HG03045 (cell line): Measurements from ENCODE around the gene GPSM3.
"Not testable (repeated sequence)": the region's sequence is repeated elsewhere in the genome, so short reads cannot be mapped to it uniquely, and the experiment has no call there.

Experiments used
- ATAC-seq: cut with Tn5 transposase; IDR thresholded peaks from one replicate; pipeline ENCODE4 v1.9.1; 2021; ENCODE audit warnings: mild to moderate bottlenecking, moderate library complexity; ENCODE audit not compliant: unreplicated experiment

Gene GPSM3, protein sequence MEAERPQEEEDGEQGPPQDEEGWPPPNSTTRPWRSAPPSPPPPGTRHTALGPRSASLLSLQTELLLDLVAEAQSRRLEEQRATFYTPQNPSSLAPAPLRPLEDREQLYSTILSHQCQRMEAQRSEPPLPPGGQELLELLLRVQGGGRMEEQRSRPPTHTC

GRCh38 chr6:32192608-32193039 lies at the start of gene GPSM3:
Gene GPSM3, minus strand, starts transcription at chr6:32192643. Its CDS starts 130 bp downstream, at chr6:32192513.
- no peak for ATAC-seq

DNA sequence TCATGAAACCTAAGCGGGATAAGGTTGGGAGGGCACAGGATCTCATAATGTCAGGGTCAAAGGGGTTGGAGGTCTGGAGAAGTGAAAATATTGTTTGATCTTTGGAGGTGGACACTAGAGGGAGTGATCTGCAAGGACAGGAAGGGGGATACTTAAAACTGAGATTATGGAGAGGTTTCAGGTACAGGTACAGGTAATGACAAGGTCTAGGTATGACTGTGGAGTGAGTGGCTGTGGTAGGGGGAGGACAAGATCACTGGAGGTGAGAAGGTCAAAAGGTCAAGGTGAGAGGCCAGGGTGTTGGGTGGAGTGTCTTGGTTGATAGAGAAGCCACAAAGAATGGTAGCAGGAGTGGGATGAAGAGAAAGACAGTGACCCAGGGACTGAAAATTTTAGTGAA lies 48.2 kb upstream of the GPSM3 start:
- ATAC-seq, result no peak

DNA sequence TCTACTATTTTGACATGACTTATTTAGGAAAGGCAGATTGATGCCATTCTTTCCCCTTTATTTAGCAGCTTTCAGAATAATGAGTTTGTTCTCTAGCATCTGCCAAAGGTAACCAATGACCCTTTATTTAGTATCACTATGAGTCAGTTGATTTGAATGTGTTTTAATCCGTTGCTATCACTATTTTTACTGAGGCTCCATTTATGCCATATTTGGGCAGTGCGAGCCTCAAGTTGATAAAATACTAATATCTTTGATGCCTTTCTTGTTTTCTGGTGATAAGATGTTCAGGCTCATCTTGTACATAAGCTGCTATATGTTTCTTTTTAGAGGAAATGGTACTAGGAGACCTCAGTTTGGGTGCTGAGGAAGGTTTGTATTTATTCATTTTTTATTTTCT lies 47.0 kb upstream of the GPSM3 start:
- no peak for ATAC-seq

GRCh38 chr6:32234934-32235333 lies 42.5 kb upstream of the GPSM3 start:
- no peak for ATAC-seq

- no peak for ATAC-seq
These were observed 34.0 kb upstream of the GPSM3 start for GRCh38 chr6:32226434-32226833.

DNA sequence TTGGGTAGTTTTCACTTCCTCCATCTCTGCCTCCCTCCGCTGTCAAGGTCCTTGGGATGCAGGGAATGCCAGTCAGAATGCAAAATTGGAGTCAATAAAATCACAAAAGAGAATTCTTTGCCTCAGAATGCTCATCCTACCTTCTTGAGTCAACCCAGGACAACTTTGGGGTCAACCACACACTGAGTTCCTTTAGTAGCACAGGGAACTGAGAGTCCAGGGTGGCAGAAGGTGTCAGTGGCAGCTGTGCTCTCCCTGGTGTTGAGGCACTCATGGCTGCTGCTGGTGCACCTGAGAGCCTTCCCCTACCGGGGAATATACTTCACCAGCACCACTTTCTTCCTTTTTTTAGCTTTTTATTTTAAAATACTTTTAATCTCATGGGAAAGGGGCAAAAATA lies 32.3 kb upstream of the GPSM3 start:
- no peak for ATAC-seq

- ATAC-seq, result no peak
These were observed 31.1 kb upstream of the GPSM3 start, which contains the start of gene NOTCH4 for GRCh38 chr6:32223258-32224235. Gene NOTCH4, minus strand, starts transcription at chr6:32224067. Its CDS starts 139 bp downstream, at chr6:32223928.

GRCh38 chr6:32222333-32223230 lies 30.1 kb upstream of the GPSM3 start:
- no peak for ATAC-seq

DNA sequence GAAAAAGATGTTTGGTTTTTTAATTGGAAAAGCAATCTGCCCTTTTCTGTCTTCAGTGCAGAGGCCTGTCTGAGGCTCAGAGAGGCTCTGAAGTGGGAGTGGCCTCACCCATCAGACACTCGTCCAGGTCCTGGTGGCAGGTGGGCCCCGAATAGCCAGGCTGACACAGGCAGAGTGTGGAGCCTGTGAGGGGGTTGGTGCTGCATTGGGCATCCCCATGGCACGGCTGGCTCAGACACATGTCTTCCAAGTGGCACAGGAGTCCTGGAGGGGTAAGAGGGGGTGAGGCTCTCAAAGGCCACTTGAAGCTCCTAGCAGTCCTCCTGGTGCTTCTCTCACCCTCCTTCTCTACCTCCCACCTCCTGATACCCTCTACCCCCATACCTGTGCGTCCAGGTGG lies 27.6 kb upstream of the GPSM3 start:
- no peak for ATAC-seq

DNA sequence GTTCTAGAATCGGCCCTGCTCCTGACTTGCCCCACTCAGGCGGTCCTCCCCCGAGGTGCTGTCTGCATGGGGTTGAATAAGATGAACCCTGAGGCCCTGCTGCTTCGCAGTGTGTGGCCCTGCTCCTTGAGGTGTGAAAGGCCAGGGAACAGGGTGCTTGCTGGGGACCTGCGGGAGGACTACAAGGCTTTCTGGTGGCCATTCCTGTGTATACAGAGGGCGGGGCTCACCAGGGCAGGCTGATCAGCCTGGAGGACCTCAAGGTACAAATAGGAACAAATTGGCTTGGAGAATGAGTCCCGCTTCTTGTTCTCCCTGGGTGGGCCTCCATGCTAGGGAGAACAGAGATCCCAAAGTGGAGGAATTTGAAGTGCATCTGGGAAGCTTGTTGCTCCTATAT lies 25.7 kb upstream of the GPSM3 start:
- no peak for ATAC-seq

DNA sequence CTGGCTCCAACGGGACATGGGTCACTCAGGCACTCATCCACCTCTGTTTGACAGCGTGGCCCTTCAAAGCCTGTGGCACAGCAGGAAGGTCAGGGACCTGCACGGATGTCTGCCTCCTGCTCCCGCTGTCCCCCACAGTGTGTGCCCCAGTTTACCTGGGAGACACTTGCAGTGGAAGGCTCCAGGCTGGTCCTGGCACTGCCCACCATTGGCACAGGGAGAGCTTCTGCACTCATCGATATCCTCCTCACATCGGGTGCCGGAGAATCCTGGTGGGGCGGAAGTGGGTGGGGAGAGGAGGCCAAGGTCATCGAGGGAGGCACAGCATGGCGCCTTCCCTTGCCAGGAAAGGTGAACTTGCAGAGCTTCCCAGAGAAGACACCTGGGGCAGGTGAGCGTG lies 24.6 kb upstream of the GPSM3 start:
- ATAC-seq, result no peak

GRCh38 chr6:32216285-32216684 lies 23.8 kb upstream of the GPSM3 start:
- no peak for ATAC-seq

DNA sequence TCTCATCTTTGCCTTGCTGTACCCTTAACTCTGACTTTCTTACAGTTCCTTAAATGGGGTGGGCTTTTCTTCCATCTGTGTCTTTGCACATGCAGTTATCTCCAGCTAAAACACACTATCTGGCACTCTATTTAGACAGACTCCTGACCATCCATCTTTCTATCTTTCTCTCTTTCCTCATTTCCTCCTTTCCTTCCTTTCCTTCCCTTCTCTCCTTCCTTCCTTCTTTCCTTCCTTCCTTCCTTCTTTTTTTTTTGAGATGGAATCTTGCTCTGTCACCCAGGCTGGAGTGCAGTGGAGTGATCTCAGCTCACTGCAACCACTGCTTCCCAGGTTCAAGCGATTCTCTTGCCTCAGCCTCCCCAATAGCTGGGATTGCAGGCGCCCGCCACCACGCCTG lies 23.2 kb upstream of the GPSM3 start:
- no peak for ATAC-seq

- ATAC-seq, result no peak
These were observed 21.7 kb upstream of the GPSM3 start for GRCh38 chr6:32214126-32214525.

DNA sequence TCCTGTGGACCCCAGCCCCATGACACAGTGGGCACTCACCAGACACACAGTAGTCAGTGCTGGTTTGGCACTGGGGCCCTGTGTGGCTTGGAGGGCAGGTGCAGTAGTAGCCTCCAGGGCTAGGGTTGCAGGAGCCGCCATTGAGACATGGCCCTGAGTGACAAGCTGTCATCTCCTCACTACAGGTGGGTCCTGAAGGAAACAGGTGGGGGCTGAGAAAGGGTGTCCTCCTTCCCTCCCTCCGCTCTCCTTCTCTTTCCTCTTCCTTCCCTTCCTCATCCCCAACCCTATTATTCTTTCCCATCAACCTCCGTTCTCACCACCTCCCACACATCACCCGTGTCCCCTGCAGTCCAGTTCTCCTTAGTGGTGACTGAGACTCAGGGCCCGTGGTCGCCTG lies 21.2 kb upstream of the GPSM3 start:
- ATAC-seq, result no peak

GRCh38 chr6:32212076-32212760 lies 19.8 kb upstream of the GPSM3 start:
- ATAC-seq, result no peak

DNA sequence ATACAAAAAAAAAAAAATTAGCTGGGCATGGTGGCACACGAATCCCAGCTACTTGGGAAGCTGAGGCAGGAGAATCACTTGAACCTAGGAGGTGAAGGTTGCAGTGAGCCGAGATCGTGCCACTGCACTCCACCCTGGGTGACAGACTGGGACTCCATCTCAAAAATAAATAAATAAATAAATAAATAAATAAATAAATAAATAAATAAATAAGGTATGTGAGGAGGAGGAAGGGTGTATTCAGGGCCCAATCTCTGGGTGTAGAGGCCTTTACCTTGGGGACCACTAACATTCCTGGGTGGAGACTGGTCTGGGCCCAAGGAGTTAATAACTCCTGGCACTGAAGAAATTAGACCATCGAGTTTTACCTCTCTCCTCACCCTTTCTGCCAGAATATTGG lies 19.0 kb upstream of the GPSM3 start:
- ATAC-seq, result not testable (repeated sequence)

DNA sequence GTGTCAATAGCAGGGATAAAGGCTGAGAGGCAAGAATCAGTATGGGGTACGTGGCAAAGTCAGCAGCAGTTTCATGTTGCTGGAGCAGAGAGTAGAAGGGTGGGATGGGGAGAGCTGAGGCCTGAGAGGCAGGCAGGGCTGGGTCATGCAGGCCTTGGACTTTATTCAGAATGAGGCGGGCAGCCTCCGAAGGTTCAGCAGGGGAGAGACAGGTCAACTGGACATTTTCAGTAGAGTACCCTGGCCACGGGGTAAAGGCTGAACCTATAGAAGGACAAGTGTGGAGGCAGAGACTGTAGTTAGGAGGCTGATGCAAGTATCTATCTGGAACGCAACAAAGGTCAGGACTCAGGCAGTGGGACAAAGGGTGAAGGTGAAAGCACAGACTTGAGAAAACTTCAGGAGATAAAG lies 17.8 kb upstream of the GPSM3 start:
- no peak for ATAC-seq

GRCh38 chr6:32208996-32209395 lies 16.6 kb upstream of the GPSM3 start:
- no peak for ATAC-seq

DNA sequence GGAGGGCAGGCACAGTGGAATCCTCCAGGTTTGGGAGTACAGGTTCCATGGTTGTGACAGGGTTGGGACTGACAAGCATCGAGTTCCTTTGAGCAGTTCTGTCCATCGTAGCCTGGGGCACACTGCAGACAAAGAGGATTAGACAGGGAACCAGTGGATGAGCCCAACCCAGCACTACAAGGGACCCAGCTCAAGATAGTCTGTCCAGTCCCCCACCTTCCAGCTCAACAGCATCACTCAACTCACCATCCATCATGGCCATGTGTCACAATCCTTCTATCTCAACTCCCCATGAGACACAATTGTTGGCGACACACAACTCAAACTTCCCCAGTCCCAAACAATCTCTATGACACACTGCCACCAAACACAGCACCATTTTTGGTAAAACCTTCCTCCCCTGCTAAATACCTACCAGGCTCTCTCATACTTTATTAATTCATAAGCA lies 11.8 kb upstream of the GPSM3 start:
- ATAC-seq, result no peak
